IPS-NIHi11 (cell line): ENCODE measurements around the gene TMEM9.
A peak's percentile ranks its signal among the peaks of the same experiment; 100 is the strongest.
"Not testable (repeated sequence)": the region's sequence is repeated elsewhere in the genome, so short reads cannot be mapped to it uniquely, and the experiment has no call there.

Experiments
- DNase-seq: peaks from one replicate; pipeline ENCODE4 v3.0.0; 2012; ENCODE audit warnings: mixed read lengths, low spot score

TMEM9 gene

DNA sequence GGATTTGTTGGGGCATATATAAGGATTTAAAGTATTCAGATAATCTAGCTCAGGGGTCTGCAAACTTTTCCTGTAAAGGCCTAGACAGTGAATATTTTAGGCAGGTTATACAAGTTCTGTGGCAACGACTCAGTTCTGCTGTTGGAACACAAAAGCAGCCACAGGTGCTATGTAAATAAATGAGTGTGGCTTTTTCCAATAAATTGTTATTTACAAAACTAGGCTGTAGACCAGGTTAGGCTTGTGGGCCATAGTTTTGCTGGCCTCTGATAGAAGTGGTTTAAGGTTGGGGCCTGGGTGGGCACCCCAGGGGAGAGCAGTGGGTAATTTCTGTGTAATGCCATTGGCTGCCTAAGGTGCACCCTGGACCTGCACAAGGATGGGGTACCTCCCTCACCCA lies 19.5 kb upstream of the TMEM9 start:
- DNase-seq, result no peak

- DNase-seq, result no peak
These were observed 18.8 kb upstream of the TMEM9 start for GRCh38 chr1:201172999-201173610.

DNA sequence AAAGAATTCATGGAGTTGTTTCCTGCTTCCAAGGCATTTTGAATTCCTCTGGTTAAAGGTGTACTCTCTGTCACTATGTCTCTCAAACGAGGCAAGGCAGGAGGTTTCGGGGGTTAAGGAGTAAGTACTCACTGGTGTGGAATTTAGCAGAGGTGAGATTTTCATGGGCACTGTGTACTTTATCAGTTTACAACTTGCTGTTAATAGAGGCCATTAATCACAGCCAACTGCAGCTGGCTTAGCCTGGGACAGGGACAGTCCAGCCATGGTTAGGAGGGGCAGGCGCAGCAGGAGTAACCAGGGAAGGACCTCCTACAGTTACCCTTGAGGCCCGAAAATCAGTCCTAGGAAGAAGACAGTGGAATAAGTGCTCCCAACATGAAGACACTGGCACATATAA lies 18.1 kb upstream of the TMEM9 start:
- DNase-seq, result no peak

DNA sequence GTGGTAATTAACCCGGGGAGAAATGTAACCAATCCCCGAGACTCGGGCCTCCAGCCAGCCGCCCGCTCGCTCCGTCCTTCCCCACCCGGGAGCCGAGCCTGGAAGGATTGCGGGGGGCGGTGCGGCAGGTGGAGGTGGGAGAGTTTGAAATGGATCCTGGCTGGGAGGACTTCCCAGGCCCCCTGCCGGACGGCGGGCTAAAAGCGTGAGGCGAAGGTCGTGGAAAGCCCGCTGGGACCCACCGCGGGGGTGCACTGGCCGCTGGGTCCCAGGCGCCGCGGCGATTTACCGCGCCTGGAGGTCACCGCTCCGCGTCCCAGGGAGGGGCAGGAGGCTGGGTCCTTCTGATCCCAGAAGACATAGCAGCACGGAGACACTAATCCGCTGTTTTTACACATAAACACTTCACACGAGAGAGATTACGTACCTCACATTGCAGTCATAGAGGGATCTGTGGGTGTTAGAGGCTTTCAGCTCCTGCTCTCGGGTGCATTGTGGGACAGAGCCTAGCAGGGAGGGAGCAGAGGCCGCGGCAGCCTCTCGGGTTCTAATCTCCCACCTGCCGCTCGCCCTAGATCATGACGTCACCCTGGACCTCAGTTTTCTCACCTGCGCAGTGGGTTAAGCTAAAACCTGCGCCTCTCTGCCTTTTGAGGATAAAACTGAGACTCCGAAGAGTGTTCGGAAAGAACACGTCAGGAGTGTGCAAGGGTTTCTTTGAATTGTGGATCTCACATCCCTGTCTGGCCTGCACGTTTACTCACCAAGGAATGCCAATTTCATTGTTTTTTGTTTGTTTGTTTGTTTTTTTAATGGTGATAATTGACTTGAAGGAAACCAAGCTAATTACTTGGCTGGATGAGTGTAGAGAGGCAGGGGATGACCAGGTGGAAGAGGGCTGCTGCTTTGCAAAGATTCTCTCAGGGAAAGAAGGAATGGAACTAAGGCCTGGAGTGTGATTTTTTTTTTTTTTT lies 17.1 kb upstream of the TMEM9 start:
- DNase-seq, result peak; percentile 74

DNA sequence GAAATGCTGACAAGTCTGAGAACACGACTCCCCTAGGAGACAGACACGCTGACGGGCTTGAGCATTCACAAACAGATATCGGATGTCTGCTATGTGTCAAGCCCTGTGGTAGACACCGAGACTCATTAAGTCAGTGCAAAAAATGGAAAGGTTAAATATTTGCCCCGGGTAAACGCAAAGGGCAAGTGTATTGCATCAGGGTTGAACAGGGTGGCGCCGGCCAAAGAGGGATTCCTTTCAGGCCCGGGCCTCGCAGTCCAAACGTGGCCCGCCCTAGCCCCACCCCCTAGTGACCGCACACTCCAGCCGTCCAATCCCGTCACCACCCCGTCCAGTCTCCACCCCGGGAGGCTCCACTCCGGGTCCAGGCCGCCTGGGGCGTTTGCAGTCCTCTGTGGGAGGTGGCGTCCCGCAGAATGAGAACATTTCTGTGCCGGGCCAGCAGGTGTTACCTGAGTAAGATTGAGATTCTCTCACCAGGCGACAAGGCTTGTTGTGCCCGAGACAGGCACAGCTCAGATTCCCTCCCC lies 16.3 kb upstream of the TMEM9 start:
- peak; percentile 95 for DNase-seq

GRCh38 chr1:201169971-201170532 lies 15.8 kb upstream of the TMEM9 start:
- DNase-seq, result no peak

DNA sequence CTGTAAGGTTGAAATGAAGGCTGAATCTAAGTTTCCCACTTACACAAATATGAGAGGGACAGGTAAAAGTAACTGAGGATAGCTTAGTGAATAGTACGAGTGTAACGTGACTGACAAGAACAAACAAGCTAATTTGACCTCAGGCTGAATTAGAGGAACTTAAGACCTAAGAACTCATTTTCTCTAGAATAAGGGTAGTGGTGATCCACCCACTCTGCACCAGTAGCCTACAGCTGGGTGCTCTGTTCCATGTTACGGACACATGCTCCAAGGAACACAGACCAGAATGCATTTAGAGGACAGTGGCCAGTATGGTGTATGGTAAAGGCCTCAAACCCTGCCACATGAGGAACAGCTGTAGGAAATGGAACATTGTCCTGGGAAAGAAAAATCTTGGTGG lies 14.9 kb upstream of the TMEM9 start:
- no peak for DNase-seq

DNA sequence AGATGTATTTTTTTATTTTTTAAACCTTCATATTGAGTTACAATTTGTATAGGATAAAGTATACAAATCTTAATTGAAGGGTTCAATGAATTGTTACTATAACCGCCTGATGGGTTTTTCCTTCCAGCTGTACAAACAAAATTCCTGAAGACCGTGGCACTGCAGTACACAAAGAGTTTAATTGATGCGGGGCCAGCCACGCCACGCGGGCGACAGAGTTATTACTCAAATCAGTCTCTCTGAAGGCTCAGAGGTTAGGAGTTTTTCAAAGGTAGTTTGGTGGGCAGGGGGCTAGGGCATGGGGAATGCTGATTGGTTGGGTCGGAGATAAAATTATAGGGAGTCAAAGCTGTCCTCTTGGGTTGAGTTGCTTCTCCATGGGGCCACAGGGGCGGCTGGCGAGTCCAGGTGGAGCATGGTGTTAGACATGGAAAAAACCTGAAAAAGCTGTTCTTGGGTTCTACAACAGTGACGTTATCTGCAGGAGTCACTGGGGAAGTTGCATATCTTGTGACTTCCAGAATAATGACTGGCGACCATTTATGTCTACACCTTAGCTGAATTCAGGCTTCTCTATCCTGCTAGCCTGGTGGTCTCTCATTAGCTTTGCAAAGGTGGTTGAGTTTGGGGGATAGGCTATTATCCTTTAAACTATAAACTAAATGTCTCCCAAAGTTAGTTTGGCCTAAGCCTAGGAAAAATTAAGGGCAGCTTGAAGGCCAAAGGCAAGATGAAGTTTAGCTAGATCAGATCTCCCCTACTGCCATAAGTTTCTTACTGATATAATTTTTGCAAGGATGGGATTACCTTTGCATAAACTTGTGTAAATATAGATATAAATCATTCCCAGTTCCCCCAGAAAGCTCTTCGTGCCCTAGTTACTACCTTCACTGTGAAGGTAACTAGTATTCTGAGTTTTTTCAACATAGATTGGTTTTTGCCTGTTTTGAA lies 13.0 kb upstream of the TMEM9 start:
- DNase-seq, result no peak

DNA sequence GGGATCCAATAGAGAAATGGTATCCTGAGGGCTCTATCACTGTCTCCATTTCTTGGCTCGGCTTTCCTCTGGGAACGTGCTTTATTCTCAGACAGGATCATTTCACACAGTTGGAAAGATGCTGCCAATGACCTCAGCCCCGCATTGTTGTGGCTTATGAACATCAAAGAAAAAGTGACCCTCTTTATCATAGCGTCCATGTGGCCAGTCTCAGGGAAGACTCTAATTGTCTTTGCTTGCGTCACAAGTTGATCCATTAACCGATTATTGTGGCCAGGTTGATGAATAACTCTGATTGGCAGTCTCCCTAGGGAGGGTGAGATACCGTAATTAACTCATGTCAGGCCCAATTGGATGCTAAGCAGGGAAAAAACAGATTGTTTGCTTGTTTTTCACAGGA lies 10.4 kb upstream of the TMEM9 start:
- DNase-seq, result no peak

DNA sequence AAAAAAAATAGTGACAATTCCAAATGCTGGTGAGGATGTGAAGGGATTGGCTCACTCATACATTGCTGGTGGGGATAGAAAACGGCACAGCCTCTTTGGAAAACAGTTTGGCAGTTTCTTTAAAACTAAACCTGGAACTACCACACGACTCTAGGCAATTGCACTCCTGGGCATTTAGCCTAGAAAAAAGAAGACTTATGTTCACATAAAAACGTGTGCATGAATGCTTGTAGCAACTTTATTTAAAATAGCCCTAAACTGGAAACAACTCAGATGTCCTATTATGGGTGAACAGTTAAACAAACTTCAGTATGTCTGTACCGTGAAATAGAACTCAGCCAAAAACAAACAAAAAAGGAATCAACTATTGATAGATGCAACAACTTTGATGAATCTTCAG lies 9.4 kb upstream of the TMEM9 start:
- no peak for DNase-seq

GRCh38 chr1:201163036-201163435 lies 8.8 kb upstream of the TMEM9 start:
- not testable (repeated sequence) for DNase-seq

GRCh38 chr1:201157949-201158348 lies 3.7 kb upstream of the TMEM9 start:
- no peak for DNase-seq

GRCh38 chr1:201156819-201157218 lies 2.5 kb upstream of the TMEM9 start:
- no peak for DNase-seq

- no peak for DNase-seq
These were observed 2.1 kb upstream of the TMEM9 start for GRCh38 chr1:201156346-201156745.

DNA sequence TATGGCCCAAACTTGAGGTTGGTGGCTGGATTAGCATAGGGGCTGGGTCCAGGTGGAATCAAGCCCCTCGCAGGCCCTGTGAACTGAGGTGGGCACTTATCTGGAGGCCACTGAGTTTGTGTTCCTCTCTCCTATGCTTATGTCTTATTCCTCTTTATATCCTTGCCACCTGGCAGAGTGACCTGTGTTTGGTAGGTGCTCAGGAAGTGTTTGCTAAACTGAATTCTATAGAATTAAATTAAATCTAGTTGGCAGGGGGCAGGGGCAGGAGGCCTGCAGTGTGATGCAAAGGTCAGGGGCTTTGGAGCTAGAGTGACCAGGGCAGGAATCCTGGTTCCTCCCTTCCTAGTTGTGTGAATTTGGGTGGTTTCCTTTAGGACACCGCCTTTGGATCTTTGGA lies 1.1 kb upstream of the TMEM9 start:
- no peak for DNase-seq

DNA sequence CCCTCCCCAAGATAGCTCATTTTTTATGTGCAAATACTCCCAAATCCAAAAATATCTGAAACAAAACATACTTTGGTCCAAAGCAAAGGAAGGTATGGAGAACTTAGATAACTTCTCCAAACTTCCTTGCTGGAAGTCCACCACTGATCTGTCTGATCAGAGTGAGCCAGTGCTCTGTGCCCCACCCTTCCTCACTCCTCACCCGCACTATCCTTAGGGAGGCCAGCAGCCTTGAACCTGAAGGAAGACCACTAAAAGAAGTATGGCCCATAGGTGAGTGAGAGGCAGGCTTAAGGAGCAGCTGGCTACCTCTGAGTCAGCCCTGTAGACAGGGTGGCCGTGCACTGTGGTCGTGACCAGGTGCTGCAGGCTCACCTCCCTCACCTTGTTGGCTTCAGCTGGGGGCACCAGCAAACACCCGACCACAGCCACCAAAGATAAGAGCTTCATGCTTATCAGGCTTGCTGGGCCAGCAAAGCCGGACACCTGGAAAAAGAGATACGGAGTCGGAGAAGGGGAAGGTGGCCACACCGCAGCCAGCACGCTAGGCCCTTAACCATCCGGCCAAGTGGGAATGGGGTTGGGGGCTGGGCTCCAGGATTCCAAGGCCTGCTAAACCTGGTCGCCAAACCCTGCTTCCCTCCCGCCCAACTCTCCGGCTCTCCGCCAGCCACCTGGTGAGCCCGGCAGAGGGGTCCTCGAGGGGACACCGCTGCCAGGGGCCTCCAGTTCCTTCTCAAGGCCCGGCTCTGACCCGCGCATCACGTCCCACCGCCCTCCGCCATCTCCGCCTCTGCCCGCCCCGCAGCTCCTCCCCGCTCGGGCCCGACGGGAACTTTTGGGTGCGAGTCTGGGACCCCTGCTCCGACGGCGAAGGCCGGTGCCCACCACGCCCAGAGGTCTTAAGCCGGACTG lies 543 bp downstream of the TMEM9 start:
- DNase-seq, result no peak

DNA sequence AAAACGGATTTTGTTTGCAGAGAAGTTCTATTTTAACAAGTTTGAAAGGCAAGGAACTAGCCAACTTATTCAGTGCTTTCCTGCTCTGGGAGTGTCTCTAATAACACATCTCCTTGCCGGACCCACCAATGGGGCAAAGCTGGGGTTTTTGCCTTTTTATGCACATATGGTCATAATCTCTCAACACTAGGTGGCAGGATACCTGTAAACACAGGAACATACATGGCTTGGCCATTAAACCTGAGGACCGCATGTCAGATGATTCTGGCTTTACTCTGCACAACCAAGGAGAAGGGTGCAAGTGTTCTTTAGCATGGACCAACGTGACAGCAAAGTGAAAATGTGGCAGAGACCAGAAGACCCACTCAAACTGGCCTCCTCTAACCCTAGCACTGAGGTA lies 4.9 kb downstream of the TMEM9 start:
- DNase-seq, result peak; percentile 80

DNA sequence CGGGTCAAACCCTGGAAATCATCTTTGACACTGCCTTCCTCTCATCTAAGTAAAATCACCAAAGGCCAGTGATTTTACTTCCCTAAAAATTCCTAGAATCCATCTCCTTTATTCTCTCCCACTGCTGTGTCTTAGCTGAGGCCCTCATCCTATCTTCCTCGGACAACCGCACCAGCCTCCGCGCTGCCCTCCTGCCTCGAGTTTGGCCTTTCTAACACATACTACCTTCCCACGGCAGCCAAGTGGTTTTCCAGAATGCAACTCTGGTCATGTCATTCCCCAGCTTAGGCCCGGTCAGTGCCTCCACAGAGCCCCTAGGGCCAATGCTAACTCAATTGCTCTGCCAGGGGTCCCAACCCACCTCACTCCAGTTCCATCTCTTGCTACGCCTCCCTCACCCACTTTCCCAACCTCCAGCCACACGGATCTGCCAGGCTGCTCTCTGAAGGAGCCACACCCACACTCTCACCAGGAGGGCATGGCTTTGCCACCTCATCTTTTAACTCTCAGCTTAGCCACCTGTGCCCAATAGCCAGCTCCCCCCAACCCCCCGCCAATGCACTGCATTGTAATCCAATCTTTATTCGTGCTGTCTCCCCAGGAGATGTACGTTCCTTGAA lies 6.8 kb downstream of the TMEM9 start:
- no peak for DNase-seq

DNA sequence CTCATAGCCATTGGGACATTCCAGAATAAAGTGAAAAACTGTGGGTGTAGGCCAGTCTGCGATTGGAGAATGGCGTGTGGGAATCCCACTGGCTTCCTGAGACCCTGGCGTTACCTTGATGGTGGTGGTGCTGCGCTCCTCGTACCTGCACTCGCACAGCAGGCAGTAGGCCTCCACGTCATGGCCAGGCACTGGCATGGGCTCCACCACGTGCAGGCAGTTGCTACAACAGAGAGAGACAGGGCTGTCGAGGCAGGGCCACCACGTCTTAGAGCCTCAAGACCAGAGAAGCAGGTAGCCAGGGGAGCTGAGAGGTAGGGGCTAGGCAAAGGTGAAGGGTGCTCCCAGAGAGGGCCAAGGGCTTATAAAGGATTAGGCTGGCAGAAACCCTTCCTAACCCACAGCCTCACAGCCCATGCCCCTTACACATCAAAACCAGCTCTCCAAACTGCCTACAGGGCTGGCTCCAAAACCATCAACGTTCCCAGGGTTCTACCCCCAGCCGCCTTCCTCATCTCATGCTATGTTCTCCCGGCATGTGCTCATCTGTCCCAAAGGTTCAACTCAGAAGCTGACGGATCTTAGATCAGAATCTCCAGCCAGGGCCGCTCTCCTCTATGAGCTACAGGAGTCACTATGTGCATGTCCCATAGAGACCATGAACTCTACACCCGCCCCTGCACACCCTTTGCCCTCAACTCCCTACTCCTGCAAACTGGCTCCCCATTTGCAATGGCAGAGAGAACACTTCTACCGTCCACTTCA lies 7.5 kb downstream of the TMEM9 start:
- no peak for DNase-seq
